ENCODE results near the gene CCDC142. TPM values are rescaled to one million over a fixed set of nuclear protein-coding genes. Genes with fewer than 3 reads are reported as not detected.

CCDC142 gene
- total and polyA plus RNA-seq, 8 donors: 3.2 to 78.2 (median 21.2) TPM

- Histone ChIP-seq H3K27me3 (peaks cover 0 to 54% (median under 1%) of the 10 kb centered on the region in 3 donors), H3K4me1 (peaks cover 53 to 67% (median 65%) of the 10 kb centered on the region in 4 donors), H3K4me3 (peak overlapping the region in 2 of 4 donors; percentile 67 to 68), H3K9me3 (no peaks in the 10 kb centered on the region), H3K36me3 (peaks cover 6 to 22% (median 17%) of the 10 kb centered on the region in 4 donors), H3K27ac (peak overlapping the region in 3 of 5 donors; percentile 6 to 99 (median 85))
- WGBS, 5 donors: 89 to 93% (median 91%) methylated on average over 14 of the region's 14 CpGs
- TF ChIP-seq POLR2AphosphoS5 (IDR thresholded peaks at IDR 0.05) (no peak), EP300 (IDR thresholded peaks at IDR 0.05) (no peak), CTCF (IDR thresholded peaks at IDR 0.05) (no peak), POLR2A (IDR thresholded peaks at IDR 0.05) (no peak)
- intact Hi-C loops (cut with DNase I; ENCODE audit: low total_unique reads): no loop called here
- DNase-seq: no peak
Observed at GRCh38 chr2:74505448-74506246, 22.8 kb upstream of the CCDC142 start.

DNA sequence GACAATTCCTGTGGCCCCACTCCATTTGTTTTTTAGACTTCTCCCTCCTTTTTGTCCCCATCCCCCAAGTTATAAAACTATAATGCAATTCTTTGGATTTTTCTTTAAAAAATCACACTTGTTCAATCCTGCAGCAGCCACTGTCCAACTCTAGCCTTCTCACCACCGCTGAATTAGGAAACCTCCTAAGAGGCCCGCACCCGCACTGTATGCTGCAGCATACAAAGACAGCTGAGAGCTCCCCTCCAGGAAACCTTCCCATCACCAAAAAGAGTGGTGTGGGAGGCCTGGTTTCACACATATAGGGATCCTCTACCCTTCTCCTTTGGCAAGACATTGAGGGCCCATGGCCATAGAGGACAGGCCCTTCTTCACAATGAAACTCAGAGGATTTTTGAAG lies 21.8 kb upstream of the CCDC142 start:
- TF ChIP-seq POLR2A (IDR thresholded peaks at IDR 0.05) (no peak), EP300 (IDR thresholded peaks at IDR 0.05) (no peak)
- no peak for DNase-seq
- Histone ChIP-seq H3K9me3 (no peaks in the 10 kb centered on the region), H3K4me3 (peak overlapping the region in 3 of 4 donors; percentile 47 to 67 (median 51)), H3K27me3 (peaks cover 0 to 54% (median 7%) of the 10 kb centered on the region in 3 donors), H3K36me3 (peaks cover 6 to 22% (median 17%) of the 10 kb centered on the region in 4 donors), H3K27ac (peak overlapping the region in 4 of 5 donors; percentile 85 to 95 (median 90)), H3K4me1 (peaks cover 55 to 71% (median 71%) of the 10 kb centered on the region in 4 donors)
- WGBS, 5 donors: 84 to 93% (median 90%) methylated on average over 3 of the region's 3 CpGs
- intact Hi-C loops (cut with DNase I; ENCODE audit: low total_unique reads): no loop called here

- DNase-seq: peak; percentile 33 to 38
- H3K36me3 ChIP-seq: peaks cover 6 to 22% (median 17%) of the 10 kb centered on the region in 4 donors
- peak overlapping the region; percentile 85 to 95 (median 93) for H3K27ac ChIP-seq
- 23 to 37% (median 35%) methylated on average over 35 to 45 of the region's 45 CpGs for WGBS, 5 donors
- intact Hi-C loops (cut with DNase I; ENCODE audit: low total_unique reads): no loop called here
- H3K4me3 ChIP-seq: peak overlapping the region; percentile 47 to 67 (median 52)
- peaks cover 0 to 61% (median 15%) of the 10 kb centered on the region in 3 donors for H3K27me3 ChIP-seq
- no peaks in the 10 kb centered on the region for H3K9me3 ChIP-seq
- peaks cover 63 to 79% (median 79%) of the 10 kb centered on the region in 4 donors for H3K4me1 ChIP-seq
- TF ChIP-seq POLR2A (IDR thresholded peaks at IDR 0.05): no peak
Observed at GRCh38 chr2:74503506-74504475, 21.0 kb upstream of the CCDC142 start.

GRCh38 chr2:74502720-74503505 lies 20.1 kb upstream of the CCDC142 start:
- DNase-seq: peak; percentile 87 to 94
- Histone ChIP-seq H3K36me3 (peaks cover 6 to 22% (median 17%) of the 10 kb centered on the region in 4 donors), H3K9me3 (no peaks in the 10 kb centered on the region), H3K4me3 (peak overlapping the region; percentile 47 to 67 (median 52)), H3K4me1 (peaks cover 67 to 81% (median 80%) of the 10 kb centered on the region in 4 donors), H3K27ac (peak overlapping the region; percentile 85 to 95 (median 93)), H3K27me3 (peaks cover 0 to 63% (median 23%) of the 10 kb centered on the region in 3 donors)
- TF ChIP-seq POLR2AphosphoS5 (IDR thresholded peaks at IDR 0.05) (peak; percentile 39 to 86 (median 82)), EP300 (IDR thresholded peaks at IDR 0.05) (no peak), POLR2A (IDR thresholded peaks at IDR 0.05) (peak in 1 of 4 donors; percentile 49), CTCF (IDR thresholded peaks at IDR 0.05) (peak in 1 of 7 experiments; percentile 20)
- 1 to 9% (median 1%) methylated on average over 35 to 67 of the region's 67 CpGs for WGBS, 5 donors
- intact Hi-C loops (cut with DNase I; ENCODE audit: low total_unique reads): no loop called here

Data from stomach (tissue), 9 donors.